Stimulated activated memory B cell treated with anti-CD40 and anti-IgM and Interleukin-4, amounts not matched to agents 10 μg/mL and 1 μg/mL and 100 μg/mL, for 72 hours (primary cell): ENCODE data around the gene AP1B1.

Experiments used
- ATAC-seq: fragments of 150-1000 bp; cut with Tn5 transposase; 2 replicates; pipeline ENCODE4 v1.10.0; 2021
- H3K27ac Mint-ChIP-seq: one replicate; pipeline ENCODE4 v1.8.0; 2022; ENCODE audit warnings: mild to moderate bottlenecking, mixed read lengths
- H3K27me3 Mint-ChIP-seq: one replicate; pipeline ENCODE4 v1.8.0; 2022; ENCODE audit warnings: mixed read lengths
- H3K36me3 Mint-ChIP-seq: one replicate; pipeline ENCODE4 v1.8.0; 2022; ENCODE audit warnings: mixed read lengths
- H3K4me1 Mint-ChIP-seq: one replicate; pipeline ENCODE4 v1.8.0; 2022; ENCODE audit warnings: mixed read lengths
- H3K4me3 Mint-ChIP-seq: one replicate; pipeline ENCODE4 v1.8.0; 2022; ENCODE audit warnings: mild to moderate bottlenecking, moderate library complexity, mixed read lengths
- H3K9me3 Mint-ChIP-seq: one replicate; pipeline ENCODE4 v1.8.0; 2022; ENCODE audit warnings: mixed read lengths

The AP1B1 gene

GRCh38 chr22:29310065-29310862, 78.1 kb downstream of the AP1B1 start:
- ATAC-seq = peak; percentile 14
- no peak overlapping the region for H3K27ac Mint-ChIP-seq
- H3K4me1 Mint-ChIP-seq = peaks cover 68% of the 10 kb centered on the region
- H3K4me3 Mint-ChIP-seq = no peak overlapping the region
- H3K27me3 Mint-ChIP-seq = peaks cover 89% of the 10 kb centered on the region
- H3K9me3 Mint-ChIP-seq = no peaks in the 10 kb centered on the region
- H3K36me3 Mint-ChIP-seq = no peaks in the 10 kb centered on the region

DNA sequence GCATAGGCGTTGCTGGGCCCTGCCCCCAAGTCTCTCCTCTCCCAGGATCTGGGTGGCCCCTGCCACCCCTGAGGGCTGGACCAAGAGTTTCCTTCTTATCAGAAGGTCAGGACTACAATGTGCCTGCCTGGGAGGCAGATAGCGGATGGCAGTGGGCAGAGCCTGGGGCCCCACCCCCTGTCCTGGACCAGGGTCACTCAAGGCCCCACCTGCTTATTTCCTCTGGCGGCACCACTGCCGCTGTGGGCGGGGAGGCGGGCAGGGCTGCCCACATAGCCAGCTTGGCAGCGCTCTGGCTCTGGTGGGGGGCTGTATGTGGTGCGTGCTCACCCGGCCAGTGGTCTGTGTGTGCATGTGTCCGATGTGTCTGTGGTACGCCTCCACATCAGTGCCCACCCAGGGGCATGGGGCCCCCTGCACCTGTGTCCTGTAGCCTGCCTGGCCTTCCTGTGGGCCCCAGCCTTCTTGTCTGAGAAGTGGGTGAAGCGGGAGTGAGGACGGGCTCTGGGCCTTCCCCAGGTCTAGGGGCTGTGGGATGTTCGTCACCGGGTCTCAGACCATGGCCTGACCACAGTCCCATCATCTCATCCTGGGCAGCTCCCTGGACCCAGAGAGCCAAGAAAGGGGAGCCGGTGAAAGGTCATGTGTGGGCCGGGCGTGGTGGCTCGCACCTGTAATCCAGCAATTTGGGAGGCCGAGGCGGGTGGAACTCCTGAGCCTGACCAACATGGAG, 78.9 kb downstream of the AP1B1 start:
- H3K4me1 Mint-ChIP-seq = peaks cover 64% of the 10 kb centered on the region

GRCh38 chr22:29308791-29309262, 79.5 kb downstream of the AP1B1 start:
- no peak for ATAC-seq
- no peak overlapping the region for H3K27ac Mint-ChIP-seq
- H3K27me3 Mint-ChIP-seq = peaks cover 92% of the 10 kb centered on the region
- no peaks in the 10 kb centered on the region for H3K36me3 Mint-ChIP-seq
- peaks cover 58% of the 10 kb centered on the region for H3K4me1 Mint-ChIP-seq
- no peak overlapping the region for H3K4me3 Mint-ChIP-seq
- H3K9me3 Mint-ChIP-seq = no peaks in the 10 kb centered on the region

More for the DNA sequence above, 78.9 kb downstream of the AP1B1 start:
- Mint-ChIP-seq H3K27me3 (peaks cover 92% of the 10 kb centered on the region), H3K4me3 (no peak overlapping the region), H3K9me3 (no peaks in the 10 kb centered on the region), H3K36me3 (no peaks in the 10 kb centered on the region), H3K27ac (no peak overlapping the region)
- no peak for ATAC-seq

DNA sequence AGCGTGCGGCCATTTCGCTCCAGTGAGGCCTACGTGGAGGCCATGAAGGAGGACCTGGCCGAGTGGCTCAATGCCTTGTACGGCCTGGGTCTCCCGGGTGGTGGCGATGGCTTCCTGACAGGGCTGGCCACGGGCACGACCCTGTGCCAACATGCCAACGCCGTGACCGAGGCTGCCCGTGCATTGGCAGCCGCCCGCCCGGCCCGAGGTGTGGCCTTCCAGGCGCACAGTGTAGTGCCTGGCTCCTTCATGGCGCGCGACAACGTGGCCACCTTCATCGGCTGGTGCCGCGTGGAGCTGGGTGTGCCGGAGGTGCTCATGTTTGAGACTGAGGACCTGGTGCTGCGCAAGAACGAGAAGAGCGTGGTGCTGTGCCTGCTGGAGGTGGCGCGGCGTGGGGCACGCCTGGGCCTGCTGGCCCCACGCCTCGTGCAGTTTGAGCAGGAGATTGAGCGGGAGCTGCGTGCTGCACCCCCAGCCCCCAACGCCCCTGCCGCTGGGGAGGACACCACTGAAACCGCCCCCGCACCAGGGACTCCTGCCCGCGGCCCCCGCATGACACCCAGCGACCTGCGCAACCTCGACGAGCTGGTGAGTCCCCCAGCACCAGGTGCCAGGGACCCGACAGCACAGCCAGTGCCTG, 80.1 kb downstream of the AP1B1 start:
- no peaks in the 10 kb centered on the region for H3K36me3 Mint-ChIP-seq
- no peak overlapping the region for H3K27ac Mint-ChIP-seq
- H3K9me3 Mint-ChIP-seq = no peaks in the 10 kb centered on the region
- peaks cover 58% of the 10 kb centered on the region for H3K4me1 Mint-ChIP-seq
- peaks cover 87% of the 10 kb centered on the region for H3K27me3 Mint-ChIP-seq
- H3K4me3 Mint-ChIP-seq = no peak overlapping the region
- no peak for ATAC-seq

GRCh38 chr22:29307596-29308147, 80.7 kb downstream of the AP1B1 start:
- peak overlapping the region; percentile 68 for H3K4me3 Mint-ChIP-seq
- H3K4me1 Mint-ChIP-seq = peaks cover 53% of the 10 kb centered on the region
- H3K27ac Mint-ChIP-seq = no peak overlapping the region
- peaks cover 81% of the 10 kb centered on the region for H3K27me3 Mint-ChIP-seq
- no peak for ATAC-seq
- H3K36me3 Mint-ChIP-seq = no peaks in the 10 kb centered on the region
- no peaks in the 10 kb centered on the region for H3K9me3 Mint-ChIP-seq

DNA sequence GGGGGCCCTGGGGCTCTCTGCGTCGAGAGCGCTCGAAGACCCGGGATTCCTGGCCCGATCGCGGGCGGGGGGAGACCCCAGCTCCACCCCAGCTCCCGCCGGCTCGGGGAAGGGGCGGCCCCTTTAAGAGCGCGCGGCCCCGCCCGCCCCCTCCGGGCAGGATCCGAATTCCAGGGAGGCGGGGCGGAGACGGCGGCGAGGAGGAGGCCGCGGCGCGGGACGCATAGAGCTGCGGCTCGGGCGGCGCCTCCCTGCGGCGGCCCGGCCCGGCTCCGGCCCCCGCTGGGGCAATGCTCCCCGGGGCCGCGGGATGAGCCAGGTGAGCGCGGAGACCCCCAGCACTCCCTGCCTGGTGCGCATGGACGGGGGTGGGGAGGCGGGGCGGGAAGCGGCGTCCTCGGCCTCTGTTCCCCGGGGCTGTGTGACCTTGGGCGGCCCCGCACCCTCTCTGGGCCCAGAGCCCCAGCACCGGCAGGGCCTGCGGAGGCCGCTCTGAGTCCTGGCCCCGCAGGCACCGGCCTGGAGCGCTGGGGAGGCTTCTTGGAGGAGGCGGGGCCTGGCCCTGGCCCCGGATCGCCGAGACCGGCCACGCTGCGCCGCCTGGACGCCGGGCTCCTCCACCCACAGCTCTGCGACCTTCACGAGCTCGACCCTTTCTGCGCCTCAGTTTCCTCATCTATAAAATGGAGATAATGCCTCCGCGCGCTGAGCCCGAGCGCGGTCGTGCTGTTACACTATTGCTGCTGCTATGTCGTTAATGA, 81.4 kb downstream of the AP1B1 start:
- H3K27ac Mint-ChIP-seq = peak overlapping the region; percentile 63
- peak overlapping the region; percentile 77 for H3K4me3 Mint-ChIP-seq
- ATAC-seq = no peak
- H3K4me1 Mint-ChIP-seq = peaks cover 47% of the 10 kb centered on the region
- H3K9me3 Mint-ChIP-seq = no peaks in the 10 kb centered on the region
- H3K36me3 Mint-ChIP-seq = no peaks in the 10 kb centered on the region
- peaks cover 75% of the 10 kb centered on the region for H3K27me3 Mint-ChIP-seq

DNA sequence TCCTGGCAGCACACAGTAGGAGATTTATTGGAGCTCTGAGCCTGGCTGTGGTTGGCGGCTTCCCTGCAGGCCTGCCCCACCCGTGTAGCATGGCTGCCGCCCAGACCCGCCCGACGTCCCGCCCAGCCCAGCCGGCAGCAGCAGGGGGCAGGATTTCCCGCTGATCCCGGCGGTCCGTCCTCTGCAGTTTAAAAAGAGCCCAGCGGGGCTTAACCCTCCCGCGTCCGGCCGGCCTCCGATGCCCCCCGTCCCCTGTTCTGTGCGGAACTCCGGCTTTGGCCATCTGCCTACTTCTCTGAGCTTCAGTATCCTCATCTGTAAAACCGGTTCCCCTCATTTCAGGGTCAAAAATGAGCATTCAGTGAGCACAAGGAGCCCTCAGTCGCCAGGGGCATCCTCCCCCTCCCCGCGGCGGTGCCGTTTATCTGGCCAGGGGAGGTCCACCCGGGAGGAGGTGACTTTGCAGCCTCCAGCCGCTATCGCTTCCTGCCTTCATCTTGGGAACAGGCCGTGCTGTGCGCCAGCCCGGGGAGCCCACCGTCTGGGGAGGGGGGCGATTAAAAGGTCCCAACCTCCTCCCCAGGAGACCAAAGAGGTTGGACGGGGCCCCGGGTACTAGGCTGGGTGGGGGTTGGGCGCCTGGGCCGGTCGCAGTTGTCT, 82.1 kb downstream of the AP1B1 start, which contains the start of gene GAS2L1:
Gene GAS2L1, plus strand, starts transcription at position 476 of the 660 bp plus-strand sequence. CDS start 1,456 bp downstream, outside the sequence.
- peak; percentile 32 for ATAC-seq
- Mint-ChIP-seq H3K27me3 (peaks cover 68% of the 10 kb centered on the region), H3K4me1 (peaks cover 45% of the 10 kb centered on the region), H3K4me3 (peak within 1 kb of the TSS; percentile 77), H3K9me3 (no peaks in the 10 kb centered on the region), H3K36me3 (peaks cover under 1% of the 10 kb centered on the region), H3K27ac (peak within 1 kb of the TSS; percentile 63)

- Mint-ChIP-seq H3K4me1 (peaks cover 40% of the 10 kb centered on the region), H3K4me3 (peak overlapping the region; percentile 77), H3K27ac (peak overlapping the region; percentile 63), H3K27me3 (peaks cover 63% of the 10 kb centered on the region), H3K9me3 (no peaks in the 10 kb centered on the region), H3K36me3 (peaks cover 6% of the 10 kb centered on the region)
- ATAC-seq = no peak
Observed at GRCh38 chr22:29305836-29306174, 82.6 kb downstream of the AP1B1 start.

- Mint-ChIP-seq H3K4me1 (peaks cover 26% of the 10 kb centered on the region), H3K27me3 (peaks cover 40% of the 10 kb centered on the region), H3K9me3 (no peaks in the 10 kb centered on the region), H3K4me3 (no peak overlapping the region), H3K27ac (no peak overlapping the region), H3K36me3 (peaks cover 33% of the 10 kb centered on the region)
- no peak for ATAC-seq
Observed at GRCh38 chr22:29302681-29303465, 85.5 kb downstream of the AP1B1 start.

DNA sequence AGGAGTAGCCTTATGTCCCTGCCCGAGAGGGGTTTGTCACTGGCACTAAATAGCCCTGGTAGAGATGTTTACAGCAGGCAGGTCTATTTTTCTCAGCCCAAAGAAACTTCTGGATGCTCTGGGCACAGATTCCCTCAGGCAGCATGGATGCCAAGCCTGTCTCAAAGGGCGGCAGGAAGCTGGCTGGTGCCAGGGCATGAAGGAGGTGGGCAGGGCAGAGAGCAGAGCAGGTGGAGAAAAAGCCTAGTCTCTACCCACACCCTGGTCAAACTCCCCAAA, 86.0 kb downstream of the AP1B1 start:
- Mint-ChIP-seq H3K27ac (no peak overlapping the region), H3K4me1 (peaks cover 22% of the 10 kb centered on the region), H3K27me3 (peaks cover 34% of the 10 kb centered on the region), H3K4me3 (no peak overlapping the region), H3K9me3 (no peaks in the 10 kb centered on the region), H3K36me3 (peaks cover 38% of the 10 kb centered on the region)
- ATAC-seq = no peak

DNA sequence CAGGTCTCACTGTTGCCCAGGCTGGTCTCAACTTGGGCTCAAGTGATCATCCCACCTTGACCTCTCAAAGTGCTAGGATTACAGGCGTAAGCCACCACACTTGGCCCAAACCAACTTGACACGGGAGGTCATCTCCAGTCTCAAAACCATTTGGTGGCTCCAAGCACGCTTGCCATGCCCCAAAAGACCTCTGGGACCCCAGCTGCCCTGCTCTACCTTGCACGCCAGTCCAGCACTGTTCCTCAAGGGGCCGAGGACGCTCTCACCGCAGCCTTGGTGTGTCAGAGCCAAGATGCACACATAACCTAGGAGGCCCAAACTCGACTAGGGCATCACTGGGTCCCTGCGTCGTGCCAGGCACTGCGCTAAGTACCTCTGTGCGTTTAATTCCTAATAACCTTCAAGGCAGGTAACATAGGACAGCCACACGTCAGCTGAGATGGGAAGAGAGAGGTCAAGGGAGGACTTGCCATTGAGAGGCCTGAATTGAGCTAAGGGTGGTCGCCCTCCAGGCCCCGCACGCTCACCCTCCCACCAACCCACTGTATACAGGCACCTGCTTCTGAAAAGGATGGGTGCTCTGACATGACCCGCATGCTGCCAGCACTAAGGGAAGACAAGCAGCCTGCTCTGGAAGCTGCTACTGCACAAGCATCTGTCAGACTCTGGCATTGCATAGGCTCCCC, 86.5 kb downstream of the AP1B1 start:
- Mint-ChIP-seq H3K27ac (no peak overlapping the region), H3K9me3 (no peaks in the 10 kb centered on the region), H3K36me3 (peaks cover 43% of the 10 kb centered on the region), H3K27me3 (peaks cover 30% of the 10 kb centered on the region), H3K4me3 (no peak overlapping the region), H3K4me1 (peaks cover 22% of the 10 kb centered on the region)
- no peak for ATAC-seq

GRCh38 chr22:29300807-29301601, 87.4 kb downstream of the AP1B1 start:
- H3K27me3 Mint-ChIP-seq = peaks cover 22% of the 10 kb centered on the region
- peak; percentile 17 for ATAC-seq
- H3K9me3 Mint-ChIP-seq = no peaks in the 10 kb centered on the region
- H3K4me3 Mint-ChIP-seq = no peak overlapping the region
- peaks cover 15% of the 10 kb centered on the region for H3K4me1 Mint-ChIP-seq
- peaks cover 46% of the 10 kb centered on the region for H3K36me3 Mint-ChIP-seq
- H3K27ac Mint-ChIP-seq = no peak overlapping the region

GRCh38 chr22:29300467-29300806, 87.9 kb downstream of the AP1B1 start:
- ATAC-seq = no peak

More at GRCh38 chr22:29300467-29300806, 87.9 kb downstream of the AP1B1 start:
- H3K27ac Mint-ChIP-seq = no peak overlapping the region
- H3K4me3 Mint-ChIP-seq = no peak overlapping the region
- H3K27me3 Mint-ChIP-seq = peaks cover 17% of the 10 kb centered on the region
- no peaks in the 10 kb centered on the region for H3K9me3 Mint-ChIP-seq
- H3K36me3 Mint-ChIP-seq = peaks cover 51% of the 10 kb centered on the region
- peaks cover 9% of the 10 kb centered on the region for H3K4me1 Mint-ChIP-seq
